CD4-positive, alpha-beta T cell treated with Interleukin-1 beta for 1 hour (primary cell): ENCODE data around the gene EPHA5.

Source experiments
- DNase-seq, 2 donors: peaks; one replicate each; pipeline ENCODE4 v3.0.0-alpha.2; 2020 to 2022

Gene EPHA5

GRCh38 chr4:65623506-65623905, 46.8 kb downstream of the EPHA5 start:
- no peak for DNase-seq

DNA sequence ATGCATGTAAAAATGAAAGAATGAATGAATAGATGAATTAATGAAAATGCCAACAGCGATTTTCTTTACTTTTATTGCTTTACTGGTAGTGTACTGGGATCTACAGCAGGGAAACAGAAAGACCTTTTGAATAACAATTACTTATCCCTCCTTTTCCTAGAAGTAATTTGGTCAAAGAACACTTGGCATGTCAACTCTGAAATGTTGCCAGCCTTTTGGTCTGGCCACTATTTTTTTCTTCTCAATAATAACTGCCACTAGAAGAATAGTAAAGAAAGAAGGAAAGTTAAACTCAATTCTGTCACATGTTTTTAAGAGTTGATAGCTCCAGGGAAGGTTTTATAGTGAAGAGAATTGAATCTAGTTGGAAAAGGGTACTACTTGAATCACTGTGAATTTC, 52.9 kb downstream of the EPHA5 start:
- no peak for DNase-seq

GRCh38 chr4:65604515-65604914, 65.8 kb downstream of the EPHA5 start:
- no peak for DNase-seq

DNA sequence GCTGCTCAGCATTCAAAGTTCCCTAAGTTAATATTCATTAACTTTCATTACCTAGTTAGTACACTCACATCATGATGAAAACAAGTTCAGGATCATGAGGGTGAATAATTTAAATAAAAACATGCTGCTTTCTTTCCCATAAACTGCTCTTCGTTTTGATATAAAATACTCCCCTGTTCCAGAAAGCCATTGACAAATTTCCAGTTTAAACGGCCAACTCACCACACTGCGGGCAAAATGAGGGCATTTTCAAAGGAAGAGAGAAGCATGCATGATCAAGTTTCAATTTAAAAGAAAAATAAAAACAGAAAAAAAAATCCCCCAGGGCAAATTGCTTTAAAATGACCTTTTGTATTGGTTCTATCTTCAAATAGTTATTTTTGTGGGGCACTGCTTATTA, 69.6 kb downstream of the EPHA5 start:
- no peak for DNase-seq

GRCh38 chr4:65599340-65599739, 70.9 kb downstream of the EPHA5 start:
- no peak for DNase-seq

GRCh38 chr4:65597697-65598096, 72.6 kb downstream of the EPHA5 start:
- no peak for DNase-seq

DNA sequence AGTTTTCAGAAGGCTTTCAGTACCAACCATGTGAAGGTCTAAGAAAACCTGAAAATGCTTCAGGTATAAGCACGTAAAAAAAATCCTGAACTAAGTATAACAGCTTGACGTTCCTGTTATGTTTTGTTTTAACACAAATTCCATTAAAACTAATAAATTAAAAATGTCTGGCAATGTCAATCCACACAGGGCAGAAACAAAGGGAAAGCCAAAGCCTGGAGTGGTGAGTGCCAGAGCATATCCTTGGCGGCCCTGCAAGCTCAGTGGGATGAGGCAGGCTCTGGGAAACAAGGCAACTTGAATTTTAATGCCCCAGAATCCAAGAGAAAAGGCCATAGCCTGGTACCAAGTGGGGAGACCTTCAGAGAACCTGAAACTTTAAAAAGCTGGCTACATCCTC, 78.2 kb downstream of the EPHA5 start:
- DNase-seq, result no peak

DNA sequence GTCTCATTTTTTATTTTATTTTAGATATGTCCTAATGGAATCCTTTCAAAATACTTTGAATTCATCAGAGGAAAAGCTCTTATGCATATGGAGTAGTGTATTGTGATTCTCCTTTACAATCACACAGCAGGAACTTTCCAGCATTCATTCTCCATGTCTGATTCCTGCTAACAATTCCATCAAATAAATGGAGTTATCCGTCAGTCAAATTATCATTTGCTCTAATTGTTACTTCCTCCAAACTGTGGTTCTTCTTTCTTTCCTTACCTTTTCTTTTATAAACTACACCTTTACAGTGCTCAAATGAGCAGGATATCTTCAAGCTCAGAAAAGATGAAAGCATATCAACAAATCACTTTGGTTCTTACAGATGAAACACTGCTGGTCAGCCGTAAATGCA, 80.4 kb downstream of the EPHA5 start:
- DNase-seq, result no peak

GRCh38 chr4:65589331-65589730, 81.0 kb downstream of the EPHA5 start:
- DNase-seq, result no peak

DNA sequence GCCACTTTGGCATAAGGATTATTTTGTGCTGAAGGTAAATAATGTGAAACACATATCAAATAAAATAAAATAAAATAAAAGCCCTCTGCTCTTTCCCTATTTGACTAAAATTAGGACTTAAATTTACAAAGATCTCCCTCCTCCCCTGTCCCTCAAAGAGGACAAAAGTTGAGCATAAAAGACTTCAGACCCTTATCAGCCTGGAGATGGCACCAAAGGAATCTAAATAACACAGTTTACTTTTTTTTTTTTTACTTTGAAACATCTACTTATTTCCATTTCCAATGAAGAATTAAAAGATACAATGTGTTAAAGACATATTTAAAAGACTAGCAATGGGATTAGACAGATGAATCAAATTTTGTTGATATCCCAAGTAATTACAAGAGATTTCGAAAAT, 89.7 kb downstream of the EPHA5 start:
- DNase-seq, result no peak

DNA sequence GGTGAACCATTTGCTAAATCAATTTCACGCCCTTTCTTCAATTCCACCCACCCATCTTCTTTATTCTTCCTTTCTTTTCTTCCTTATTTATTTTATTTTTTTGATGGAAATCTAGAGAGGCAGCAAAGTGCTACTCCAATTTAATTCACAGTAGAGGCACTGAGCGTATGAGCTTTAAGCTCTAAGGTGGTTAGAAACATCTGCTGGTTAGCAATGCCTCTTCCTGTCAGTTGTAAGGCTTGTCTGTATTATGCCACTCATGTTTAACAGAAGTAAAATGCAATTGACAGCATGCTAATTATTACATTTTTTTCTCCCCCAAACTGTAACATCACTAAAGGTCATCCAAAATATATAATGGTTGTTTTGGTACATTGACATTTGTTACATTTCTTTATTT, 103.8 kb downstream of the EPHA5 start:
- no peak for DNase-seq

GRCh38 chr4:65561164-65561563, 109.1 kb downstream of the EPHA5 start:
- no peak for DNase-seq

DNA sequence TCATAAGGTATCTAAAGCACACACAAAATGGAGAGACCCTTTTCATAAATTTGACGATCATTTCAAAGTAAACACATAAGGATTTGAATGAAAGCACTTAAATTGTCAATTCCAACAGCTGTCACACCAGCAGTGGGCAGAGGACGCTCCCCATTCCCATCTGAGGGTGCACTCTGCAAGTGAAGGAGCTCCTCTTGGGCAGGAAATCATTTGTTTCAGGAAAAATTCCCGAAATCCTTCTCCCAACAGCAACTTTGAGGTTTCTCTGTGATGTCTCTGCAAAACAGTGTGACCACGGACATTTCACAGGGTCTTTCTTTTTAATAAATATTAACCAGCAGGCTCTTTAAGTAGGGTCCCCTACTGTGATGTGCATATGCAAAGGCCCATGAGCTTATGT, 111.0 kb downstream of the EPHA5 start:
- DNase-seq, result no peak

DNA sequence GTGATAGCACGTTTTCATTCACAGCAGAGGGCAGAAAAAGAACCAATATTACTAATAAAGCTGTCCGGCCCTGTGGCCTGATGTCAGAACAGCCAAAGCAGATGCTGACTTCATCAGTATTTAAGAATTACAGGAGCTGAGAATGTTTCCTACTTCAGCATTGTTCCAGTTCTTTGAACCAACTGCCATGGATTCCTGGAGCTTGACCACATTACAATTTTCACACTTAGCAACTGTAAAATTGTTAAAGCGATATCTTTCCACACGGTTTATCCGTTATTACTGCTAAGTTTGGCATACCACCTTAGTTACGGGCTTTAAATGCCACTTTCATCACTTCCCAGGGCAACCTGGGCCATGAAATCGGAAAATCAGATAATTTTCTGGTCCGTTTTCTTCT, 118.2 kb downstream of the EPHA5 start:
- no peak for DNase-seq

DNA sequence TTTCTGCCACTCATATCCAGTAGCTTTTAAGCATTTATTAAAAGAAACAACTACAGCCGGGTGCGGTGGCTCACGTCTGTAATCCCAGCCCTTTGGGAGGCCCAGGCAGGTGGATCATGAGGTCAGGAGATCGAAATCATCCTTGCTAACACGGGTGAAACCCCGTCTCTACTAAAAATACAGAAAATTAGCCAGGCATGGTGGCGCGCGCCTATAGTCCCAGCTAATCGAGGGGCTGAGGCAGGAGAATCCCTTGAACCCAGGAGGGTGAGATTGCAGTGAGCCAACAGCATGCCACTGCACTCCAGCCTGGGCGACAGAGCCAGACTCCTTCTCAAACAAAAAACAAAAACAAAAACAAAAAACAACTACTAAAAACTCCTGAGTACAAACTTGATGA, 119.8 kb downstream of the EPHA5 start:
- DNase-seq, result no peak

- DNase-seq, result no peak
These were observed 123.3 kb downstream of the EPHA5 start for GRCh38 chr4:65546882-65547416.

DNA sequence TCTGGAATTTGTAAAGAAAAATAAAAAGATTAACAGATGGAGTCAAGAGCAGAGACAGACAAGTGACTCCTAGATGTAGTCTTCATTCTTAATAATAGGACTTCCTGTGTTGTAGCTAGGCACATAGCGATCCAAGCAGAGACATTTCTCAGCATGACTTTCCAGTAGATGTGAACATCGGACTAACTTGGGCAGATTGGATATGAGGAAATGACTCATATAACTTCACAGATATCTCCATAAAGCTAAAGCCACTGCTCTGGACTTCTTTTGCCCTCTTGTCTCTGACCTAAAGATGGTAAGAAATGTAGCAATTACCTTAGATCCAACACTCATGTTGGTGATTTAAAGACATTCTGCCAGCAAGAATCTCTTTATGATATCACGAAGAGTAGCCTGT, 131.7 kb downstream of the EPHA5 start:
- DNase-seq, result no peak

DNA sequence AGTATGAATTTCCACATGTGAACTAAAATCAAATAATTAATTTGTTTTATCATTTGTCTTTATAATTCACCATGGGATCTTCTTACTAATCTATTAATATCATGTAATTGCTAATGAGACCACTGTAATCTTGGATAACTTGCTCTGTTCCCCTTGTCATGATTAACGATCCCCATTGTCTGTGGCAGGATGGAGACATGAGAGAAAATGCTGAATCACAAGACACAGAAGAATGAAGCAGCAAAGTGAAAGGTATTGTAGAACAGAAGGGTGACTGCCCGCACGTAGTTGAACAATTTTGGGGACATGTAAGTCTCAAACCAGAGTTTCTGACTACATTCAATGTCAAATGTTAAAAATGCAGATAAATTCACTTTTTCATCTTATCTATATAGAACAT, 135.2 kb downstream of the EPHA5 start:
- DNase-seq, result no peak

- DNase-seq, result no peak
These were observed 148.6 kb downstream of the EPHA5 start for GRCh38 chr4:65521666-65522065.

DNA sequence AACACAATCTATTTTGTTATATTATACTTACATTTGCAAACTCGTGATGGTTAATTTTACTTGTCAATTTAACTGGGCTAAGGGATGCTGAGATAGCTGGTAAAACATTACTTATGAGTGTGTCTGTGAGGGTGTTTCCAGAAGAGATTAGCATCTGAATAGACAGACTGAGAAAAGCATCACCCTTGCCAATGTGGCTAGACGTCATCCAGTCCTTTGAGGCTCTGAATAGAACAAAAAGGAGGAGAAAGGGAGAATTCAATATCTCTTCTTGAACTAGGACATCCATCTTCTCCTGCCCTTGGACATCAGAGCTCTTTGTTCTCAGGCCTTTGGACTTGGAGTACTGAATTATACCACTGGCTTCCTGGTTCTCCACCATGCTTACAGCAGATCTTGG, 154.6 kb downstream of the EPHA5 start:
- no peak for DNase-seq

DNA sequence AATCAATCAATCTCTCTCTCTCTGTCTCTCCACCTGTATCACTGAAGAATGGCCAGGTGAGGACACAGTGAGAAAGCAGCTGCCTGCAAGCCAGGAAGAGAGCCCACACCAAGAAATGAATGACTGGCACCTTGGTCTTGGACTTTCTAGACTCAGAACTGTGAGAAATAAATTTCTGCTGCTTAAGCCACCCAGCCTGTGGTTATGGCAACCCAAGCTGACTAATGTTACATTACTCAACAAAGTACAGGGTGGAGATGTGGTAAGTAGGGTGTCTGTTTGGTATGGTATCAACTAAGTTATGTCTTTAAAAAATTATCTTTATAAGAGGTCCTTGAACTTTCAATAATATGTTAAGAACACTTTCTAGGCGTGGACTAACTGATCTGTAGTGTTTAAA, 159.3 kb downstream of the EPHA5 start:
- no peak for DNase-seq

- no peak for DNase-seq
These were observed 162.1 kb downstream of the EPHA5 start for GRCh38 chr4:65508168-65508567.

DNA sequence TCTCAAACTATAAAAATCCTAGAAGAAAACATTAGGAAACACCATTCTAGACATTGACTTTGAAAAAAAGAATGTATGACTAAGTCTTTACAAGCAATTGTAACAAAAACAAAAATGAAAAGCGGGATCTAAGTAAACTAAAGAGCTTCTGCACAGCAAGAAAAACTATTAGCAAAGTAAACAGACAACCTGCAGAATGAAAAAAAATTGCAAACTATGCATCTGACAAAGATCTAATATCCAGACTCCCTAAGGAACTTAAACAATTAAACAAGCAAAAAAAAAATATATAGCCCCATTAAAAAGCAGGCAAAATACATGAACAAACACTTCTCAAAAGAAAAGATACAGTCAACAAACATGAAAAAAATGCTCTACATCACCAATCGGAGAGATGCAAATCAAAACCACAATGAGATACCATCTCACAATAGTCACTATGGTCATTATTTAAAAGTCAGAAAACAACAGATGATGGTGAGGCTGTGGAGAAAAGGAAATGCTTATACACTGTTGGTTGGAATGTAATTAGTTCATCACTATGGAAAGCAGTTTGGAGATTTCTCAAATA, 168.1 kb downstream of the EPHA5 start:
- no peak for DNase-seq

GRCh38 chr4:65498606-65499005, 171.7 kb downstream of the EPHA5 start:
- DNase-seq, result no peak

GRCh38 chr4:65495439-65495838, 174.8 kb downstream of the EPHA5 start:
- DNase-seq, result no peak

- no peak for DNase-seq
These were observed 187.9 kb downstream of the EPHA5 start for GRCh38 chr4:65482410-65482809.
